Omental fat pad (tissue), 4 donors: ENCODE results near the gene TNFRSF21. TPM values are rescaled to one million over a fixed set of nuclear protein-coding genes. Genes with fewer than 3 reads are reported as not detected.
"Not testable (repeated sequence)": the region's sequence is repeated elsewhere in the genome, so short reads cannot be mapped to it uniquely, and the experiment has no call there.

Experiments used
- ATAC-seq: fragments of 150-250 bp; one replicate; pipeline ENCODE4 v1.9.1; 2016; ENCODE audit warnings: mild to moderate bottlenecking, moderate library complexity; ENCODE audit not compliant: low FRiP score
- DNase-seq: peaks from one replicate; pipeline ENCODE4 v3.0.0-alpha.2; 2019; ENCODE audit warnings: low spot score
- CTCF ChIP-seq, 3 donors: fragments of 450-650 bp; IDR thresholded peaks; one replicate each; pipeline ENCODE4 v1.5.1; 2016 to 2017; ENCODE audit warnings: antibody characterized with exemption in 3 of 3, mild to moderate bottlenecking in 3 of 3, moderate library complexity in 2 of 3
- total RNA-seq, 4 donors: library from RNA; depleted of rRNA; stranded (reverse); fragments of >200 nt; gene quantifications; one replicate each; pipeline ENCODE4 v1.1.0, GENCODE V29; 2016

Gene TNFRSF21
- total RNA-seq, 4 donors from 2014 or later: 43.3 to 72.4 (median 64.9) TPM

- no peak for DNase-seq
- TF ChIP-seq CTCF (IDR thresholded peaks at IDR 0.05): no peak
- no peak for ATAC-seq
These were observed 13.6 kb upstream of the TNFRSF21 start for GRCh38 chr6:47323321-47323720.

GRCh38 chr6:47321577-47321976 is 11.9 kb upstream of the TNFRSF21 start:
- TF ChIP-seq CTCF (IDR thresholded peaks at IDR 0.05): no peak
- DNase-seq: no peak
- no peak for ATAC-seq

- ATAC-seq (no peak), DNase-seq (no peak)
- TF ChIP-seq CTCF (IDR thresholded peaks at IDR 0.05): no peak
These were observed 10.2 kb upstream of the TNFRSF21 start for GRCh38 chr6:47319867-47320266.

- TF ChIP-seq CTCF (IDR thresholded peaks at IDR 0.05): no peak
- ATAC-seq (no peak), DNase-seq (no peak)
These were observed 9.7 kb upstream of the TNFRSF21 start for GRCh38 chr6:47319382-47319781.

- ATAC-seq: no peak
- TF ChIP-seq CTCF (IDR thresholded peaks at IDR 0.05): no peak
- no peak for DNase-seq
These were observed 8.7 kb upstream of the TNFRSF21 start for GRCh38 chr6:47318236-47318989.

- not testable (repeated sequence) for DNase-seq, ATAC-seq
These were observed 5.5 kb upstream of the TNFRSF21 start for GRCh38 chr6:47315181-47315580.

GRCh38 chr6:47310131-47310480 is 401 bp upstream of the TNFRSF21 start:
- DNase-seq (no peak), ATAC-seq (peak; percentile 20)
- no peak for TF ChIP-seq CTCF (IDR thresholded peaks at IDR 0.05)
